GM19035 (cell line): ENCODE data around the gene SUPT5H.

Experiments
- ATAC-seq: cut with Tn5 transposase; IDR thresholded peaks from one replicate; pipeline ENCODE4 v1.9.1; 2021; ENCODE audit not compliant: unreplicated experiment

Gene SUPT5H

DNA sequence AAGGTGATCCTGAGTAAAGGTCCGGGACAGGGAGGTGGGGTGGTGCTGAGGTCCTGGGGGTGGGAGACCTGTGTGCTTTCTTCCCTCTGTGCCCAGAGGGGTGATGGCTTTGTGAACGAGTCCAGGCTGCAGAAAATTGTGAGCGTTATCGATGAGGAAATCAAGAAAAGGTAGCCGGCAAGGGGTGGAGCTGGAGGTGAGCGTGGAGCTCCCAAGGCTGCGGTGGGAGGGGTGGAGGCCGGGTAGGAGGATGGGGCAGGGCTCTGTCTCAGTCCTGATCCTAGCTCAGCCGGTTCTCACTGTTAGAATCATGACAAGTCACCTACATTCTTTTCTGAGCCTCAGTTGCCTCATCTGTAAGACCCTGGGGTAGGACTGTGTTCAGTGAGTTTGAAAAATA lies 73.6 kb downstream of the SUPT5H start:
- ATAC-seq: no peak

DNA sequence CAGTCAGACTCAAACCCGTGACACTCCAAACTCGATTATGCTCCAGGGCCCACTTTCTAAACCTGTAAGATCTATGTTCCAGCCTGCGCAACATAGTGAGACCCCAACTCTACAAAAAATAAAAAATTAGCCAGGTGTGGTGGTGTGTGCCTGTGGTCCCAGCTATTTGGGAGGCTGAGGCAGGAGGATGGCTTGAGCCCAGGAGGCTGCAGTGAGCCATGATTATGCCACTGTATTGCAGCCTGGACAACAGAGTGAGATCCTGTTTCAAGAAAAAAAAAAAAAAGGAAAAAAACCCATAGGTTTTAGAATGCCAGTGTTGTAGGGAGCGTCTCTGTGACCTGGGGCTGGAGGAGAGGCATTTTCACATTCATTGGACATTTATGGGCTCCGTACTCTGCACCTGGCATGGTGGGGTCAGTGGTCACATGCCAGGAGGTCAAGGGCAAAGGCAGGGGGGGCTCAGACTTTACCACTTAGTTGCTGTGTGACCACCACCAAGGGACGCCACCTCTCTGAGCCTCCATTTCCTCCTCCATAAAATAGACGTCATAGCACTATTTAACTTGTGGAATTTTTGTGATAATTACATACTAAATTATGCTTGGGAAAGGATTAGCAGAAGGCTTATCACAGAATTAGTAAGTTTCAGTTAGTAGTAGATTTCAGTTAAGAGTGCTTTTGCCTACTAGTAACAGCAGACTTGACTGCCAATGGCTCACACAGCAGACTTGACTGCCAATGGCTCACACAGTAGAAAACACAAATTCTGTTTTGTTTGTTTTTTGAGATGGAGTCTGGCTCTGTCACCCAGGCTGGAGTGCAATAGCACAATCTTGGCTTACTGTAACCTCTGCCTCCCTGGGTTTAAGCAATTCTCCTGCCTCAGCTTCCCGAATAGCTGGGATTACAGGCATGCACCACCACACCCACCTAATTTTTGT lies 75.4 kb downstream of the SUPT5H start:
- ATAC-seq: no peak

GRCh38 chr19:39524495-39524894 lies 79.1 kb downstream of the SUPT5H start:
- no peak for ATAC-seq

- ATAC-seq: no peak
Measured at GRCh38 chr19:39525205-39525604, 79.8 kb downstream of the SUPT5H start.
